Glomerular endothelial cell (primary cell): ENCODE data around the gene SORCS2. TPM values are rescaled to one million over a fixed set of nuclear protein-coding genes. Genes with fewer than 3 reads are reported as not detected.
"Not testable (repeated sequence)": the region's sequence is repeated elsewhere in the genome, so short reads cannot be mapped to it uniquely, and the experiment has no call there.

Source experiments
- DNase-seq: peaks from one replicate; pipeline ENCODE4 v3.0.0-alpha.2; 2011; ENCODE audit warnings: low read depth, low spot score; ENCODE audit errors: extremely low read depth
- total RNA-seq: library from RNA; depleted of rRNA; stranded (reverse); fragments of >200 nt; gene quantifications from 2 replicates; pipeline ENCODE4 v1.2.3, GENCODE V29; 2015

Gene SORCS2
- total RNA-seq, 1 donor from 2014 or later: 0.64 TPM

GRCh38 chr4:7587433-7588405 is 395.4 kb downstream of the SORCS2 start:
- no peak for DNase-seq

DNA sequence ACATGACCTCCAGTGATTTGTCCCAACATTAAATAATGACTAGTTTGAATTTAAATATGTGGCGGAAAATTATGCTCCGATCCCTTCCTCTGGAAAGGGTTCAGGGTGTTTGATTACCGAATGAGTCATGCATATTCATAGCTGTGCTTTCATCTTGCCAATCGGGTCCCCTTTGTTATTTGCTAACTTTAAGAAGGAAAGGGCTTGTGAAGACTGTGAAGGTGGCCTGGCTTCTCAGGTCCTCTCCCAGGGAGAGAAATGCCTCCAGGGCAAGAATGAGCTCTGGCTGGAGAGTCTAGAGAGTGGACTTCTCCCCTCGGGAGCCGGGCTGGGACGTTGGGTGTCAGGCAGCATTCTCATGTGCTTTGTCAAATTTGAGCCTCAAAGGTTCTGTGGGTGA is 397.9 kb downstream of the SORCS2 start:
- DNase-seq: no peak

DNA sequence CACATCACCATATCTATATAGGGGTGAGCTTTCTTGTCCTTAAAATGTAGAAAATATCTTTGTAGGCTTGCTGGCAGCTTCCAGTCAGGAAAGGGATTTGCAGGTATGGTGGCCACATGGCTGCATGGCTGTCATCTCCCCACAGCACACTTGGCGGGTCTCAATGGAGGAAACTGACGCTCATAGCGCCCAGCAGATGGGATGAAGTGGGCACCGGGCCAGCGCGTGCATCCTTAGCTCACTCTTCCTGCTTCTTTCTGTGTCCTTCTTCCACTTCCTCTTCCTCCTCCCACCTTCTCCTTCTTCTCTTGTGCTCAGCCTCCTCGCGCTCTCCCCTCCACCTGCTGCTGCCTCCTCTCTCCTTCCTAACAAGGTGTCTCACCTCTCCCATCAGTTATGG is 398.6 kb downstream of the SORCS2 start:
- no peak for DNase-seq

- no peak for DNase-seq
Observed at GRCh38 chr4:7591409-7592053, 399.2 kb downstream of the SORCS2 start.

GRCh38 chr4:7593646-7594412 is 401.5 kb downstream of the SORCS2 start:
- DNase-seq: no peak

- DNase-seq: no peak
Observed at GRCh38 chr4:7595934-7596461, 403.7 kb downstream of the SORCS2 start.

DNA sequence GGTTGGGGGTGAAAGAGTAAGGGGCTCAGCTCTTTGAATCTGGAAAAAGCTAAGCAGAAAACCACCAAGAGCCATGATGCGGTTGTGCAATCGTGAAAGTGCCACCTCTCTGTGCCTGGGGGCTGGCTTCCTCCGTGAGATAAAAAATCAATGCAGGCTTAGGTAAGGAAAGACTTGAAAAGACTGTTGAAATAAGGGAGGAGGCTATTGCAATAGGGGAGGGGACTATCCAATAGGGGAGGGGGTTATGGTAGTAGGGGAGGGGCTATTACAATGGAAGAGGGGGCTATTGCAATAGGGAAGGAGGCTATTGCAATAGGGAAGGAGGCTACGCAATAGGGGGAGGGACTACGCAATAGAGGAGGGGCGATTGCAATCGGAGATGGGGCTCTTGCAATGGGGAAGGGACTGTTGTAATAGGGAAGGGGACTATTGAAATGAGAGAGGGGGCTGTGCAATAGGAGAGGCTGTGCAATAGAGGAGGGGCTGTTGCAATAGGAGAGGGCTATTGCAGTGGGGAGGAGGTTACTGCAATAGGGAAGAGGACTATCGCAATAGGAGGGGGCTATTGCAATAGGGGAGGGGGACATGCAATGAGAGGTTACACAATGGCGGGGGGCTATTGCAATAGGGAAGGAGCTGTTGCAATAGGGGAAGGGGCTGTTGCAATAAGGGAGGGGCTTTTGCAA is 404.7 kb downstream of the SORCS2 start:
- no peak for DNase-seq

DNA sequence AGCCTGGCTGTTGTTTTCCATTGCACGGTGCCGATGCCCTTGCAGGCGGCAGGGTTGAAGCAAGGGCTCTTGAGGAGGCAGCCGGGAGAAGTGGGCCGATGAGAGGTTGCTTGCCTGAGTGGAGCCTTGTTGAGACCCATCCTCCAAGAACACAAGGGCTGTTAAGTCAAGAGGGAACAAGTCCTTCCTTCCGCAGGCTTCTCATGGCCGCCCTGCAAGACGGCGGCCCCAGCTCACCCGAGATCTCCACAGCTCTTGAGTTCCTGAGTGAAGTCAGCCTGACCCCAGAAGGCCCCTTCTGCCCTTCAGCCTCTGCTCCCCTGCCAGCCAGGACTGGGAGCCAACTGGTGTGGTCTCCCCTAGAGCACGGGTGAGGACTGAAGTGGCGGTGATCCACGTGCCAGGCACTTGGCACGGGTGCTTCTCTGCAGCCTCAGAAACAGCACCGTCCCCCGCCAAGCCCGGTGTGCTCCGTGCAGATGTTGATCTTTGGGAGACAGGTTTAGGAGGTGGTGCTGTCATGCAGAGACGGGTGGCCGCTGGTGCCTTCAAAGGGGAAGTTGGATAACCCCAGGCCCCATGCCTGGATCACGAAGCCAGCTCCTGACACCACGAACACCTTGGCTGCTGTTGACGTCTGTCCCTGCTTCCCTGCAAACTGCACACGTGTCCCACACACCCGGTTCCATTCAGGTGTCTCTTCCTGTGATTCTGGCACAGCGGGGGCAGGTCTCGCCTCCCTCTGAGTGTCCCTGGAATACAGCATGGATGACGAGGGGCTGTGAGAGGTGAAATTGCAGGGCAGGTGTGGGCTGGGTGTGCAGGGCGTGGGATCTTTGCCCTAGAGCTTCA is 406.8 kb downstream of the SORCS2 start:
- DNase-seq: no peak

DNA sequence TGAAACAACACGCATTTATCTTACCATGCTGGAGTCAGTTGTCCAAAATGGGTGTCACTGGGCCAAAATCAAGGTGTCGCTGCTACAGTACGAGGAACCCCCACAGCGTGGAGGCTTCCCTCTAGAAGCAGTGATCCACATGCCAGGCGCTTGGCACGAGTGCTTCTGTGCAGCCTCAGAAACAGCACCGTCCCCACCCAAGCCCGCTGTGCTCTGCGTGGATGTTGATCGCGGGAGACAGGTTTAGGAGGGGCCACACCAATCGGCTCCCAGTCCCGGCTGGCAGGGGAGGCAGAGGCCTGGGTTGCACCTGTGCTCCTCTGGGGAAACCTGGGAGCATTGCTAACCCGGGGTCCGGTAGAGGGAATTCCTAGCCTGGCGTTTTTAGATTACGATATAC is 407.9 kb downstream of the SORCS2 start:
- no peak for DNase-seq

DNA sequence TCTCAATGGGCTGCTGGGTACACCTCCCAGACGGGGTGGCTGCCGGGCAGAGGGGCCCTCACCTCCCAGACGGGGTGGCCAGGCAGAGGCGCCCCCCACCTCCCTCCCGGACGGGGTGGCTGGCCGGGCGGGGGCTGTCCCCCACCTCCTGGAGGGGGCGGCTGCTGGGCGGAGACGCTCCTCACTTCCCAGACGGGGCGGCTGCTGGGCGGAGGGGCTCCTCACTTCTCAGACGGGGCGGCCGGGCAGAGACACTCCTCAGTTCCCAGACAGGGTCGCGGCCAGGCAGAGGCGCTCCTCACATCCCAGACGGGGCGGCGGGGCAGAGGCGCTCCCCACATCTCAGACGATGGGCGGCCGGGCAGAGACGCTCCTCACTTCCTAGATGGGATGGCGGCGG is 409.8 kb downstream of the SORCS2 start:
- DNase-seq: not testable (repeated sequence)

DNA sequence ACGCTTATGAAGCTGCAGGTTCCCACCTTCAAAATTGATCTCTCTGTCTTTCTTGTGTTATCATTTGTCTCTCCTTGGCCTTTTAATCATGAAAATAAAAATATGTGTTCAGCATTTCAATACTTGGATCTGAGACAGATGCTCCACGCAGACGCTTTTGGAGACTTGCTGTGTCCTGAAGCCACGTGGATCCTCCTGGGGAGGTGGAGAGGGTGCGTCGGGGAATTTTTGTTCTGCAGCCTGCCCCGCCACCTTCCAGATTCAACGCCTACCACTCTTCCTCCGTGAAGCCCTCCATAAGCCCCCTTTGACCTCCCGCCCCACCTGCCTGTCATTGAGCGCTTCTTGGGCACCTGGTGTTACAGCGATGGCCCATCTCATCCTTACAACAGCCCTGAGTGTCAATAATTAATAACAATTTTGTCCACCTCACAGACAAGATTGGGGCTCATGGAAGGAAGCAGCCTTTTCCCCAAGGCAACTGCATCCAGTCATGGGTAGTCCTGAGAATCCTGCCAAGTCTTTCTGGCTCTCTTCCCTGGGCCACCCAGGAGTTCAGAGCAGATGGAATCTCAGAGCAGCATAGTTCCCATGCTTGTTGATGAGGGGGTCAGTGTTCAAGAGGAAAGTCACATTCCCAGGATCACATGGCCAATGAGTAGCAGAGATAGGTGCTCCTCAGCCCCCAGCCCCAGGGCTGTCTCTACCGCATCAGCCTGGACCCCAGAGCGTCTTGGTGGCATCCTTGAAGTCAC is 415.0 kb downstream of the SORCS2 start:
- no peak for DNase-seq

DNA sequence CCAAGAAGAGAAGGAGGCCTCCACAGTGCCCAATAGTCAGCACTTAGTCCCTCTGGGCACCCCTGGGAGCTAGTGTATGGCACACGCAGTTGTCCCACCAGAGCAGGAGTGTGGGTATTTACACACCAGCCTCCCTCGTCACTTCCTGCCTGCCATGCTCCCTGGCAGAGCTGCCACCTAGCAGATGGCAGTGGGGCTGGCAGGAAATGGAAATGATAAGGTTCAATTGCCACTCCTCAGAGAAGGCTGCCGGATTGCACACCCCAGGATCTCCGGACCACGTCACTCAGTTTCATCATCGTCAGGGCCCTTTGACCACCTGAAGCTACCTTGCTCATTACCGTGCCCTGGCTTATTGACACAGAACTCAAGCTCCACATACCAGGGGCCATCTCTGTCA is 415.7 kb downstream of the SORCS2 start:
- no peak for DNase-seq

DNA sequence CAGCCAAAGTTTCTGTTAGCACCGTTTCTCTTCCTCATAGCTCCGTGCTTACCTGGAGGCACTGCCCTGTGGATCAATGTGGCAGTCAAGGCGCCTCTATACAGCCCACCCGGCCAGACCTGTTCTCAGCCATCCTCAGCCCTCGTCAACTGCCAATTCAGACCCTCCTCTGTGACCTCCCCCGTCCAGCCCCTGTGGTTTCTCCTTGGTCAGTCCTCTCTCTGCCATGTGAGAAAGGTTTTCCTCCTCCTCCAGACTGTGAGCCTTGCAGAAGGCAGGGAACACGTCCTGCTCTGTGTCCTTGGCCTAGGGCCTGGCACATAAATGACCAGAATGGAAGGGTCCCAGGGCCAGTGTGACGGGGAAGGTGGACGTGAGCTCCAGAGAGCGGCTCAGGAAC is 417.0 kb downstream of the SORCS2 start:
- no peak for DNase-seq

DNA sequence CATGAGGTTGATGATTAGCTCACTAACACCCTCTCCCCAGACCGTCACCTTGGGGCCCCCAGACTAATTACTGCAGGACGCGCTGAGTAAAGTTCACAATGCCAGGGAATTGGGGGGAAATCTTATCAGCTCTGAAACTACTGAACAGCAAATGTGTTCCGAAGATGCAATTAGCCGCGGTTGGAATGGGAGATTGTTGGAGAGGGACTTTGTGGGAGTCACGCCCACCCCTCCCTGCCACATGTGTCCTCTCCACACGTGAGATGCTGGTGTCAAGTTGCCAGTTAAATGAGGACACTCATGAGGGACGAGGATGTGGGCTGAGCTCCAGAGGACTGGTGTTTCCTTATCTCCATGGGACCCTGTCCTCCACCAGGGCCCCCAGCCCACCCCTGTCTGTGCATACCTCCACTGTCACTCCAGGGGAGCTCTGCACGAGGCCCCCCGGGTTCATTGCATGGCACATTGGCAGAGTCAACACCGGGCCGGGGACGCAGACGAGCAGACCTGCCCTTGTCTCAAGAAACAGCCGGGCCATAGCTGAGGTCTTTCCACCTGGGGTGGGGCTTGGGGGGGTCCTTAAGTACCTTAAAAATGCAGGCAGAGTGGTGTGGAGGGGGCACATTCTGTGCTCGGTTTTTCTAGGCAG is 417.8 kb downstream of the SORCS2 start:
- no peak for DNase-seq

GRCh38 chr4:7610841-7611240 is 418.5 kb downstream of the SORCS2 start:
- DNase-seq: no peak

DNA sequence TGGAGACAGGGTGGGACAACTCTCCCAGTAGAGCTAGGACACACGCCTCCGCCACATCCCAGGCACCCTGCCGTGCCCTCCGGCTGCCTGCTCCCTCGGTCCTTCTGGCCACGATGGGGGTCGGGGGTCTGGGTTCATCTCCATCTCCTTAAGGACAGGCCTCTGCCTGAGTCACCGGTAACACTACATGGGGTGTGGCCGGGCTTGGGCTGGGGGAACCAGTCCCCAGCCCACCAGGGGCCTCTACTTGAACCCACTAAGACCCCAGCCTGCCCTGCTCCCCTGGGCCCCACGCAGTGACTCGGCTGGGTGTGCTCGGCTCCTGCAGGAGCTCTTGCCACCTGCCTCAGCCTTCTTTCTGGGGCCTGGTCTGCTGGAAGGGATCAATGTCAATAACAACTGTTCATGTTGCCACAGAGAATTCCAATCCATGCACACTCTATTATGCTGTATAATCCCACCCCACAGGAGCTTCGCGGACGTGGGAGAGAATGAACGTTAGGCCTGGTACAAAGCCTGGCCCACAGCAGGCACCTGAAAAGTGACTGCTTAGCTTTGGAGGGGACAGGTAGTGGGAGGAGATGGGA is 420.1 kb downstream of the SORCS2 start:
- no peak for DNase-seq

GRCh38 chr4:7614350-7614949 is 422.1 kb downstream of the SORCS2 start:
- no peak for DNase-seq

- no peak for DNase-seq
Observed at GRCh38 chr4:7616193-7616592, 423.9 kb downstream of the SORCS2 start.
